GM12892 (cell line): ENCODE data around the gene TXNDC17.

Experiments
- POLR2A ChIP-seq: IDR thresholded peaks from 2 replicates; pipeline ENCODE4 v1.6.1; 2011; ENCODE audit warnings: low read depth, low read length, control low read depth
- TAF1 ChIP-seq: IDR thresholded peaks from 2 replicates; pipeline ENCODE4 v1.6.1; 2011; ENCODE audit warnings: low read depth, mild to moderate bottlenecking, control low read depth, low read length, borderline replicate concordance

DNA sequence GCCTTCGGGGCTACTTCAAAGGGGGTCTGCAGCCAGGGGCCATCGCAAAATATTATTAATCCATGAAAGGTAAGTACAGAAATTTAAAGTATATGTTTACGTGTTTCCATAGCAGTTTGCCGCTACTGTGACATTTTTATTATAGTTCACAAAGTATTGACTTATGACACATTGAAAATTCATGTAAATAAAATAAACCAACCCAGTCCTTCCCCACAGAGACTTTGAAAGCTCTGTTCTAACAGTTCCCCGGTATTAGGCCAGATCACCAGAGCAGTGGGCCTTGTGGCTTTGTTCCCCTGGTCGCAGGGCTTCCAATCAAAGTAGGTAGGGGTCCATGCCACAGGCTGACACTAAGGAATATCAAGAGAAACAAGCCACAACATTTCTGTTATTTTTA, 14.2 kb upstream of the TXNDC17 start:
- no peak for TF ChIP-seq POLR2A
- TF ChIP-seq TAF1 = no peak
